Measurements from ENCODE around the gene TMIGD3.

DNA sequence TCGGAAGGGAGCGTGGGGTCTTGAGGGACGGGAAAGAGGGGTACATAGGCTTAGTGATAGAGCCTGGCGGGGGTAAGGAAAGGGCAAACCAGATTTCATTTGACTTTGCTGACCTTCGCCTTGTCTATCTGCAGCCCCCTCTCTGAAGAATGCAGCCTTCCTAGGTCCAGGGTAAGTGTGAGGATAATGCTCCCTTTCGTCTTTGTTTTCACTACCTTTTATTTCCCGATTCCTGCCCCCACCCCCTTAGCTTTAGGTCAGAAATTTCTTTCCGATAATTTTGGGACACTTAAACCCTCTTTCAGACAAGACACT, 53.8 kb downstream of the TMIGD3 start:
- TF ChIP-seq ZNF341 (tag by site-specific recombination; IDR thresholded peaks at IDR 0.05; ENCODE audit: low read depth) (no peak), CTCF (tag by site-specific recombination; IDR thresholded peaks at IDR 0.05) (no peak), ZNF830 (tag by site-specific recombination; IDR thresholded peaks at IDR 0.05; ENCODE audit: low read depth) (no peak), ZNF677 (tag by site-specific recombination; IDR thresholded peaks at IDR 0.05) (no peak), ZNF302 (tag by site-specific recombination; IDR thresholded peaks at IDR 0.05; ENCODE audit: low read depth) (no peak), ZNF335 (tag by site-specific recombination; conservative IDR thresholded peaks at IDR 0.05) (peak; percentile 6; the same call in 1 of the 2 replicates), ZNF426 (tag by site-specific recombination; IDR thresholded peaks at IDR 0.05) (no peak), ZNF837 (tag by site-specific recombination; IDR thresholded peaks at IDR 0.05) (no peak)

Data from HEK293 (cell line).